Measurements from ENCODE around the gene DYNLL2. TPM values are rescaled to one million over a fixed set of nuclear protein-coding genes. Genes with fewer than 3 reads are reported as not detected.

The DYNLL2 gene
- total RNA-seq, 1 experiment from 2014 or later: 38.7 TPM

- H3K27me3 ChIP-seq (ENCODE audit: insufficient read depth, low read length): no peaks in the 10 kb centered on the region
- H3K23me2 ChIP-seq (ENCODE audit: insufficient read length, low read depth, low read length, poor library complexity, severe bottlenecking): peaks cover 3% of the 10 kb centered on the region
- H4K5ac ChIP-seq (ENCODE audit: insufficient read length, low read depth, low read length): no peak overlapping the region
- H3K23ac ChIP-seq (ENCODE audit: insufficient read length, low read depth, low read length): no peak overlapping the region
- Mint-ChIP-seq H3K4me1 (peaks cover 32 to 34% of the 10 kb centered on the region in 2 experiments), H3K36me3 (ENCODE audit: insufficient read depth in 1 of 3, low read depth in 3 of 3) (peaks cover under 1 to 21% (median 16%) of the 10 kb centered on the region in 3 experiments; a peak in 5 of 7 replicates), H3K9me3 (no peaks in the 10 kb centered on the region; a peak in 1 of 5 replicates), H3K27me3 (ENCODE audit: low read depth) (peaks cover 21% of the 10 kb centered on the region), H3K4me3 (peak overlapping the region in 1 of 2 experiments; percentile 60; a peak in 3 of 5 replicates), H3K27ac (peak overlapping the region; percentile 13 to 89 (median 79); a peak in 4 of 7 replicates)
- DNase-seq: peak; percentile 62
- H3K18ac ChIP-seq (ENCODE audit: insufficient read length, low read depth, low read length): no peak overlapping the region
- no CpG with 5 or more reads among the region's 16 CpGs for WGBS (ENCODE audit: extremely low coverage, insufficient read length, low lambda C conversion rate)
- no peak overlapping the region for H2BK5ac ChIP-seq (ENCODE audit: insufficient read length, low read length)
- H4K20me1 ChIP-seq (ENCODE audit: control insufficient read depth, insufficient read depth, insufficient read length): peaks cover 3% of the 10 kb centered on the region
- H3K9me3 ChIP-seq (ENCODE audit: control insufficient read depth, low read depth, low read length): no peaks in the 10 kb centered on the region
- H3K4me2 ChIP-seq (ENCODE audit: insufficient read depth, insufficient read length, low read length): no peak overlapping the region
- H3K9ac ChIP-seq (ENCODE audit: extremely low read depth, insufficient read length, low read length): no peak overlapping the region
- peaks cover 3% of the 10 kb centered on the region; the same call in 1 of the 2 replicates for H3K4me1 ChIP-seq (ENCODE audit: insufficient read depth, low read length)
- H3K4ac ChIP-seq (ENCODE audit: low read depth, low read length): no peak overlapping the region
- no peak overlapping the region for H2BK20ac ChIP-seq (ENCODE audit: low read depth, low read length, poor library complexity, severe bottlenecking)
- no peak overlapping the region for H2BK120ac ChIP-seq (ENCODE audit: low read depth, low read length, poor library complexity, severe bottlenecking)
- H3K79me2 ChIP-seq (ENCODE audit: insufficient read depth, low read length): peaks cover 23% of the 10 kb centered on the region; the same call in 1 of the 2 replicates
- H2BK15ac ChIP-seq (ENCODE audit: low read depth, low read length): no peak overlapping the region
- no peak overlapping the region for H3K56ac ChIP-seq (ENCODE audit: insufficient read length, low read depth, low read length)
- no peak overlapping the region for H2AK5ac ChIP-seq (ENCODE audit: insufficient read length, low read length)
- no peak overlapping the region for H3T11ph ChIP-seq (ENCODE audit: low read length)
- H2BK12ac ChIP-seq (ENCODE audit: insufficient read length, low read depth, low read length): no peak overlapping the region
- H2AFZ ChIP-seq (ENCODE audit: low read length): no peak overlapping the region
- no peak overlapping the region for H4K8ac ChIP-seq (replicated peaks; ENCODE audit: insufficient read length, low read depth, low read length)
- no peaks in the 10 kb centered on the region for H3K79me1 ChIP-seq (ENCODE audit: insufficient read depth, low read depth, low read length, poor library complexity, severe bottlenecking)
- H3K27ac ChIP-seq (ENCODE audit: insufficient read length, low read depth, low read length): no peak overlapping the region
- no peak overlapping the region for H4K91ac ChIP-seq (ENCODE audit: insufficient read length, low read depth, low read length)
- 0 out of 2 replicates have a peak overlapping the region, but pooled peaks have one; percentile 13 for H3K14ac ChIP-seq (ENCODE audit: insufficient read depth, low read length)
- TF ChIP-seq, protein P1, sequence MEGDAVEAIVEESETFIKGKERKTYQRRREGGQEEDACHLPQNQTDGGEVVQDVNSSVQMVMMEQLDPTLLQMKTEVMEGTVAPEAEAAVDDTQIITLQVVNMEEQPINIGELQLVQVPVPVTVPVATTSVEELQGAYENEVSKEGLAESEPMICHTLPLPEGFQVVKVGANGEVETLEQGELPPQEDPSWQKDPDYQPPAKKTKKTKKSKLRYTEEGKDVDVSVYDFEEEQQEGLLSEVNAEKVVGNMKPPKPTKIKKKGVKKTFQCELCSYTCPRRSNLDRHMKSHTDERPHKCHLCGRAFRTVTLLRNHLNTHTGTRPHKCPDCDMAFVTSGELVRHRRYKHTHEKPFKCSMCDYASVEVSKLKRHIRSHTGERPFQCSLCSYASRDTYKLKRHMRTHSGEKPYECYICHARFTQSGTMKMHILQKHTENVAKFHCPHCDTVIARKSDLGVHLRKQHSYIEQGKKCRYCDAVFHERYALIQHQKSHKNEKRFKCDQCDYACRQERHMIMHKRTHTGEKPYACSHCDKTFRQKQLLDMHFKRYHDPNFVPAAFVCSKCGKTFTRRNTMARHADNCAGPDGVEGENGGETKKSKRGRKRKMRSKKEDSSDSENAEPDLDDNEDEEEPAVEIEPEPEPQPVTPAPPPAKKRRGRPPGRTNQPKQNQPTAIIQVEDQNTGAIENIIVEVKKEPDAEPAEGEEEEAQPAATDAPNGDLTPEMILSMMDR (conservative IDR thresholded peaks at IDR 0.05): no peak
Measured at GRCh38 chr17:58081646-58082340, 1.4 kb upstream of the DYNLL2 start.

Data from H9 (cell line).